Heart left ventricle (tissue), 13 donors: ENCODE data around the gene SPI1.

ENCODE experiments used
- POLR2A ChIP-seq, 2 donors: fragments of 450-650 bp; IDR thresholded peaks; one replicate each; pipeline ENCODE4 v1.6.1; 2017; ENCODE audit warnings: antibody characterized with exemption in 2 of 2, mild to moderate bottlenecking in 2 of 2, moderate library complexity in 2 of 2
- TF ChIP-seq, protein P1 (sequence below), 12 donors: fragments of 200-600 bp; sonication (generic) in 4 of 12; IDR thresholded peaks; one replicate each; pipeline versions ENCODE4 v1.5.0 to v1.8.0; 2018 to 2022; ENCODE audit warnings: antibody characterized with exemption in 12 of 12, mild to moderate bottlenecking in 5 of 12
- donor health status: ischemic (EF 13 %, LVEDD 7.1; RV severe dilation, severe dysfunction).
- donor health status: DM: no; HTN: yes; CAD: no.
- donor health status: DM: no; HTN: no; CAD: no.
- donor health status: ischemic (EF 25% LVEDD 6.9; RV normal size, moderate dysfunction).
- donor health status: ischemic (EF 25% LVEDD 5.7; RV mildly dilated, moderate dysfunction).
- donor health status: ischemic (EF 35%, LVEDD 5.7; RV mildly dilated, moderate dysfunction).
- donor health status: nonischemic (EF 11% LVEDD 7.7; RV severe dilation, severe dysfunction).
- donor health status: DM: yes; HTN: yes; CAD: no.
- donor health status: PGD.
- donor health status: ischemic (EF 29% LVEDD 5.4; RV normal size, mild dysfunction).
- donor health status: nonischemic (EF 23%, LVEDD 6.1; RV moderate dilation, normal function).

DNA sequence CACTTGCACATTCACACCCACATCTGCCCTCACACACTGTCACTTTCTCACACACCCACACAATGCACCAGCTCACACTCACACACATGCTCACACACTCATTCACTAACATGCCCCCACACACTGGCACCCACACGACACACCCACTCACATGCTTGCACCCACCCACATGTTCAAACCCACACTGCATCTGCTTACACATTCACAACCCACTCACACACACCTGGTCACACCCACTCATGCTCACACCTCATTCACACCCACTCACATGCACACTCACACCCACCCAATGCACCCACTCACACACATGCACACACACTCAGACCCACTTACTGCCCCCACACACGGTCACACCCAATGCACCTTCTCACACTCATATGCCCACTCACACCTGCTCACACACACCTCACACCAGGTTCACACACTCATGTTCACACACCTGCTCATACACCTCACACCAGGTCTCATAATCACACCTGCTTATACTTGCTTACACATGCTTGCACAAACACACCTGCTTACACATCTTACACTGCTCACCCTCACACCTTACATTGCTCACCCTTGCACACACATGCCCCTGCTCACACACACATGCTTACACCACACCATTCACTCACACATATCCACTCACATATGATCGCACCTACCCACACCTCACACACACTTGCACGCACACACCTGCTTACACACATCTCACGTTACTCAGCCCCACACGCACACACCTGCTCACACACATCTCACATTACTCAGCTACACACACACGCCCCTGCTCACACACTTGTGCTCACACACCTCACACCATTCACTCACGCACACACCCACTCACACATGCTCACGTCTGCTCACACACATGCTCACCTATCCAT, 22.0 kb downstream of the SPI1 start:
- TF ChIP-seq, protein P1, sequence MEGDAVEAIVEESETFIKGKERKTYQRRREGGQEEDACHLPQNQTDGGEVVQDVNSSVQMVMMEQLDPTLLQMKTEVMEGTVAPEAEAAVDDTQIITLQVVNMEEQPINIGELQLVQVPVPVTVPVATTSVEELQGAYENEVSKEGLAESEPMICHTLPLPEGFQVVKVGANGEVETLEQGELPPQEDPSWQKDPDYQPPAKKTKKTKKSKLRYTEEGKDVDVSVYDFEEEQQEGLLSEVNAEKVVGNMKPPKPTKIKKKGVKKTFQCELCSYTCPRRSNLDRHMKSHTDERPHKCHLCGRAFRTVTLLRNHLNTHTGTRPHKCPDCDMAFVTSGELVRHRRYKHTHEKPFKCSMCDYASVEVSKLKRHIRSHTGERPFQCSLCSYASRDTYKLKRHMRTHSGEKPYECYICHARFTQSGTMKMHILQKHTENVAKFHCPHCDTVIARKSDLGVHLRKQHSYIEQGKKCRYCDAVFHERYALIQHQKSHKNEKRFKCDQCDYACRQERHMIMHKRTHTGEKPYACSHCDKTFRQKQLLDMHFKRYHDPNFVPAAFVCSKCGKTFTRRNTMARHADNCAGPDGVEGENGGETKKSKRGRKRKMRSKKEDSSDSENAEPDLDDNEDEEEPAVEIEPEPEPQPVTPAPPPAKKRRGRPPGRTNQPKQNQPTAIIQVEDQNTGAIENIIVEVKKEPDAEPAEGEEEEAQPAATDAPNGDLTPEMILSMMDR (IDR thresholded peaks at IDR 0.05), result no peak
- no peak for TF ChIP-seq POLR2A (IDR thresholded peaks at IDR 0.05)
